ENCODE measurements around the gene PPP1R12B.
A peak's percentile ranks its signal among the peaks of the same experiment; 100 is the strongest.
"Not testable (repeated sequence)": the region's sequence is repeated elsewhere in the genome, so short reads cannot be mapped to it uniquely, and the experiment has no call there.

The PPP1R12B gene

GRCh38 chr1:202483362-202483761 is 134.9 kb downstream of the PPP1R12B start:
- not testable (repeated sequence) for DNase-seq (ENCODE audit: low read depth)

DNA sequence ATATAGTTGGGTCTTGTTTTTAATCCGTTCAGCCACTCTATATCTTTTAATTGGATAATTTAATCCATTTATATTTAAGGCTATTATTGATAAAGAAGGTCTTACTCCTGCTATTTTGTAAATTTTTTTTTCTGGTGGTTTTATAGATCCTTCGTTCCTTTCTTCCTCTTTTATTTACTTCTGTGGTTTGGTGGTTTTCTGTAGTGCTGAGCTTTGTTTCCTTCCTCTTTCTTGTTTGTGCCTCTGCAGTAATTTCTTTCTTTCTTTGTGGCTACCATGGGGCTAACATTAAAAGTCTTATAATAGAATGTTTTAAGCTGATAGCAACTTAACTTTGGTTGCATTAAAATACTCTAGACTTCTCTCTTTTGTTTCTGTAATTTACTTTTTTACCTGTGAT is 135.5 kb downstream of the PPP1R12B start:
- DNase-seq (ENCODE audit: low read depth) = not testable (repeated sequence)

GRCh38 chr1:202484820-202485219 is 136.3 kb downstream of the PPP1R12B start:
- DNase-seq (ENCODE audit: low read depth) = not testable (repeated sequence)

DNA sequence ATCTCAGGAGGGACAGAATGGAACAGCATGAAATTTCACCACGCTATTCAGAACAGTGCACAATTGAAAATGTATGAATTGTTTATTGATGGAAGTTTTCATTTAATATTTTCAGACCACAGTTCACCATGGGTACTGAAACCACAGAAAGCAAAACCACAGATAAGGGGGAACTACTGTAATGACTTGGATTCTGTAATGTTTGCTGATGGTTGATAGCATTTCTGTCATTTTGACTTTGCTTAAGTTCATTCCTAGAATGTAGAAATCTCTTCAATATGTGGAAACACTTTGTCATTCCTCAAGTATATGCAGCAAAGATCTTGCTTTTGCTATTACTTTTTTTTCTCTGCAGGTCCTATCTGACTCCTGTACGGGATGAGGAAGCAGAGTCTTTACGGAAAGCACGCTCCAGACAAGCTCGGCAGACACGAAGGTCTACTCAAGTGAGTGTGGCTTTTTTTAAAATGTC is 139.7 kb downstream of the PPP1R12B start:
- DNase-seq (ENCODE audit: low read depth) = not testable (repeated sequence)

DNA sequence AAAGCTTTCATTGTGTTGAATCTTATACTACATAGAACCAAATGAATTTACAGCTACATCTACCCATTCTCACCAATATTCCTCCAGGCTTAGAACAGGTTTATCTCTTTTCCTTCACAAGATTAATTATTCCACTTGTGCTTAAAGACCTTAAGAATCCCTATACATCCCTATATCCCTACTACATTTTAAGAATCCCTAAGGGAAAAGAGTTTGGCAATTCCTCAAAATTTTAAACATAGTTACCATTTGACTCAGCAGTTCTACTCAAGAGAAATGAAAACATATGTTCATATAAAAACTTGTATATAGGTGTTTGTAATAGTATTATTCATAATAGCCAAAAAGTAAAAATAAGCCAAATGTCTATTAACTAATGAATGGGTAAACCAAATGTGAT is 140.6 kb downstream of the PPP1R12B start:
- peak; percentile 61 for DNase-seq (ENCODE audit: low read depth)

DNA sequence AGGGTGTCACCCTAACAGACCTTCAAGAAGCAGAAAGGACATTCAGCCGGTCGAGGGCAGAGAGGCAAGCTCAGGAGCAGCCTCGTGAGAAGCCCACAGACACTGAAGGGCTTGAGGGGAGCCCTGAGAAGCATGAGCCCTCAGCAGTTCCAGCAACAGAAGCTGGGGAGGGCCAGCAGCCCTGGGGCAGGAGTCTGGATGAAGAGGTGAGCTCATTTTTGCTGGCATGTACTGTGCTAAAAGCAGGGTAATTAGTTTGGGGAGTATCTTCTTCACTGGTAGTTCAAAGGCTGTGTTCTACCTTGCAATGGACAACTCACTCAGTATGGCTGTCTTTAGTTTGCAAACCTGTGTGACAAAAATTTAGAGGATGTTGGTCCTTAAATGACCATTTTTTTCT is 144.6 kb downstream of the PPP1R12B start:
- not testable (repeated sequence) for DNase-seq (ENCODE audit: low read depth)

GRCh38 chr1:202498542-202498941 is 150.0 kb downstream of the PPP1R12B start:
- DNase-seq (ENCODE audit: low read depth) = no peak

DNA sequence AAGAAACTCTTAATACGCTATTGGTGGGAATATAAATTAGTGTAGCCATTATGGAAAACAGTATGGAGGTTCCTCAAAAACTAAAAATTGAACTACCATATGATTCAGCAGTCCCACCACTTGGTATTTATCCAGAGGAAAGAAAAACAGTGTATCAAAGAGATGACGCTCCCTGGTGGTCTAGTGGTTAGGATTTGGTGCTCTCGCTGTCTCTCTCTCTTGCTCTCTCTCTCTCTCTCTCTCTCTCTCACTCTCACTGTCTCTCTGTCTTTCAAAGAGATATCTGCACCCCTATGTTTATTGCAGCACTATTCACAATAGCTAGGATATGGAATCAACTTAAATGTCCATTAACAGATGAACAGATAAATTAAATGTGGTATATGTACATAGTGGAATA is 151.5 kb downstream of the PPP1R12B start:
- not testable (repeated sequence) for DNase-seq (ENCODE audit: low read depth)

DNA sequence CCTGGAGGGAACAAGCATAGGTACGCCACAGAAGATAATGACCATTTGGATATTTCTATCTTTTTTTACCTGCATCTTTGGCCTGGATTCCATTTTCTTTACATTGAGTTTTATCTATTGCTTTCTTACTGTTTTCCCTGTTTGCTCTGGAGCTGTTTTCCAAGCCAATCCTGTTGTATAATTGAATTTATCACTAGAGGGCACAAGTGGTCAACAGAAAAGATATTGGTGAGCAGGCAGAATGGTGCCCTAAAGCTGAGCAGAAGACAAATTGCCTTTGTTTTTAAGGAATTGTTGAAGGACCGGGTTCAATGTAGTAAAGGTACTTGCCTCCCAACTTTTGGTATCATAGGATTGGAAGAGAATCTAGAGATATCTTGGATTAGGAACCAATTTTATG is 152.8 kb downstream of the PPP1R12B start:
- peak; percentile 9 for DNase-seq (ENCODE audit: low read depth)

DNA sequence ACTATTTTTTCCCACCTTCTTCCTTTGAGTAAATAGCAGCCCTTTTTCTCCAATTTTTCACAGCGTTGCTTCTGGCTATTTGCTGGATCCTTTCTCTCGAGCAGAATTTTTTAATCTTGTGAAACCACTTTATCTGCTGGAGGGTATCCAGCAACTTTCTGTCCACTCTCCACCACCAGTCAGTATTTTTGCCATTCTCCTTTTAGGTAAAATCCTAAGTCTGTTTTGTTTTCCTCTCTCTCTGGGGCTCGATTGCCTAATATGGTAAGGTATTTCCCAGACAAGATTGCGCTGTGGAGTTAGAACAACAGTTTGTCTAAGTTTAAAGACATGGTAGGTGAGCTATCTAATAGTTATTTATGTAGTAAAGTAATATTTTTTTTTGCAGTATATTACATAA is 156.9 kb downstream of the PPP1R12B start:
- DNase-seq (ENCODE audit: low read depth) = peak; percentile 29

- DNase-seq (ENCODE audit: low read depth) = not testable (repeated sequence)
These were observed 157.5 kb downstream of the PPP1R12B start for GRCh38 chr1:202505880-202506575.

GRCh38 chr1:202508863-202509262 is 160.4 kb downstream of the PPP1R12B start:
- not testable (repeated sequence) for DNase-seq (ENCODE audit: low read depth)

DNA sequence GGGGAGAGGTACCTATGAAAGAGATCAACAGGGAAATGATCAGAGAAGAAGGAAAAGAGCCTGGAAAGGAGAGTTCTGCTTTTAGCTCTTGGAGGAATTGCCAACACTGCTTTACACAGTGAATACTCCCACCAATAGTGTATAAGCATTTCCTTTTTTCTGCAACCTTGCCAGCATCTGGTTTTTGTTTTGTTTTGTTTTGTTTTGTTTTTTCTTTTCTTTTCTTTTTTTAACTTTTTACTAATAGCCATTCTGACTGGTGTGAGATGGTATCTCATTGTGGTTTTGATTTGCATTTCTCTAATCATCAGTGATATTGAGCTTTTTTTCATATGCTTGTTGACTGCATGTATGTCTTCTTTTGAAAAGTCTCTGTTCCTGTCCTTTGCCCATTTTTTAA is 165.4 kb downstream of the PPP1R12B start:
- not testable (repeated sequence) for DNase-seq (ENCODE audit: low read depth)

- no peak for DNase-seq (ENCODE audit: low read depth)
These were observed 168.0 kb downstream of the PPP1R12B start for GRCh38 chr1:202516434-202516877.

DNA sequence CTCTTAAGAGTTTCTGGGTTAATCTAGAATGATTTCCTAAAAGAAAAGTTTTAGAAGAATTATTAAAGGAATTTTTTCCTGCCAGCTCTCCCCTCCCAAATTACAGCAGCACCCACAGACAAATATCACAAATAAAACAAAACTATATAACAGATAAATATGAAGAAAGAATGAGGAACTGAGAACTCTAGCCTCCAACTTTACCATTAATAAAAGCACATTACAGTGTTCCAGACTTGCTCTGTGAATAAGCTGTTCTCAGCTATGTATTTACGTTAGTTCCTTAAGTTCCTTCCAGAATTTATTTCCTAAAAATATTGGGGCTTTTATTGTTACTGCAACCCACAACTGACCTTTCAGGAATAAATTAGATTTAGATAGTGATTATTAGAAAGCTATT is 168.6 kb downstream of the PPP1R12B start:
- not testable (repeated sequence) for DNase-seq (ENCODE audit: low read depth)

- DNase-seq (ENCODE audit: low read depth) = not testable (repeated sequence)
These were observed 169.7 kb downstream of the PPP1R12B start for GRCh38 chr1:202518180-202518579.

DNA sequence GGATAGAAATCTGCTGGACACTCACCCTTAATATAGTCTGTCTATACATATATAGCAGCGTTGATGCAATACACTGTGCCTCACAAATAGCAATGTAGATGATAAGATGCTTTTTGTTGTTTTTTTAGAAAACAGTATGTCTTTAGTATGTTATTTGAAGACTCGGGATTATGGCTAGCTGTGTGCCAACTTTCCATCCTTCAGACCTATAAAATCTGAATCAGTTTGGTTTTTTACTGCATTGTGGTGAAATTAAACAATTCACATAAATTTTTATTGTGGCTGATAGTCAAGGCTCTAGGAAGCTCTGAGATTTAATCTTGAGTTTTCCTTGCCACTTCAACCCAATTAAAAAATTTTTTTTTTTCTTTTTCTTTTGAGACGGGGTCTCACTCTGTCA is 170.4 kb downstream of the PPP1R12B start:
- not testable (repeated sequence) for DNase-seq (ENCODE audit: low read depth)

DNA sequence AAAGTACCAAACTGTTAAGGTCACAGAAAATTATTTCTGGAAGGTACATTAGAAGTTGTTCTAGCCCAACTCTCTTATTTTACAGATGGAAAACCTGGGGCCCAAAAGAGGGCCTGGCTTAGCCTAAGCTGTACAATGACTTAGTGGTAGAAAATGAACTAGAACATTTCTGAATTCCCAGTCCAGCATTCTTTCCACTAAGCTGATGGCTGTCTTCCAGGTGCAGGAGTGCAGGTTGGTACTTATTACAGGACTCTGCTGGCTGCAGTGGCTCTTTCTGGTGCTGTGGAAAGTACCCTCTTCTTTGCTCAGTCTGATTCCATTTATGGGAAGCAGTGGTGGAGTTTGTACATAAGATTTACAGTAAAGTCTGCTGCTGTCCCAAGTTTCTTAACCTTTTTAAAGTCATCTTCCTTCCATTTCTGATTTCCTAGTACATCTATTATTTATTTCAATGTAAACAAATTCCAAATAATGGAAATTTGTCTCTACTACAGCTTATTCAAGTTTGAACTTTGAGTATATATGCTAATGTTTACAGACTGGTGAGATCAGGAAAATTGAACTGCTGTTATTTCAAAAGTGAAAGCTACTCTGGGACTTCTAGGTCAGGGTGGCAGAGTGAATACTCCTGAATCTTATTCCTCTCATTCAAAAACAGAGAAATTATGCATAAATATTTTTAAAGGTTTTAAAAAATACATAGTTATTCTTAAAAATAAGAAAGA is 171.8 kb downstream of the PPP1R12B start:
- not testable (repeated sequence) for DNase-seq (ENCODE audit: low read depth)

GRCh38 chr1:202520857-202521216 is 172.3 kb downstream of the PPP1R12B start:
- DNase-seq (ENCODE audit: low read depth) = not testable (repeated sequence)

DNA sequence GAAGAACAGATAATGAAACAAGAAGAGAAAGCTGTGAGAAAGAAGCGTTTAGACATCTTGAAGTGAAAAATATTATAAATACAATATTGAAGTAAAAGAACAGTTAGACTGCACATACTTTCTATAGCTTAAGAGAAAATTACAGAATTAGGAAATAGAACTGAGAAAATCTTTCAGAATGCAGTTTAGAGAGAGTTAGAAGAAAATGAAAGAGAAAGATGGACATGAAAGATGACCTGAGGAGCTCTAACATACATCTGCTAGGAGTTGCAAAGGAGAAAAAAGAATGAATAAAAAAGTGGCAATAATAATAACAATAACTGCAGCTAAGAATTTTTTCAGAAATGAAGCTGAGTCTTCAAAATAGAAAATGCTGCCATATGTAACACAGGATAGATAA is 173.0 kb downstream of the PPP1R12B start:
- DNase-seq (ENCODE audit: low read depth) = not testable (repeated sequence)

GRCh38 chr1:202521886-202522285 is 173.4 kb downstream of the PPP1R12B start:
- DNase-seq (ENCODE audit: low read depth) = no peak

GRCh38 chr1:202526056-202526455 is 177.6 kb downstream of the PPP1R12B start:
- not testable (repeated sequence) for DNase-seq (ENCODE audit: low read depth)

DNA sequence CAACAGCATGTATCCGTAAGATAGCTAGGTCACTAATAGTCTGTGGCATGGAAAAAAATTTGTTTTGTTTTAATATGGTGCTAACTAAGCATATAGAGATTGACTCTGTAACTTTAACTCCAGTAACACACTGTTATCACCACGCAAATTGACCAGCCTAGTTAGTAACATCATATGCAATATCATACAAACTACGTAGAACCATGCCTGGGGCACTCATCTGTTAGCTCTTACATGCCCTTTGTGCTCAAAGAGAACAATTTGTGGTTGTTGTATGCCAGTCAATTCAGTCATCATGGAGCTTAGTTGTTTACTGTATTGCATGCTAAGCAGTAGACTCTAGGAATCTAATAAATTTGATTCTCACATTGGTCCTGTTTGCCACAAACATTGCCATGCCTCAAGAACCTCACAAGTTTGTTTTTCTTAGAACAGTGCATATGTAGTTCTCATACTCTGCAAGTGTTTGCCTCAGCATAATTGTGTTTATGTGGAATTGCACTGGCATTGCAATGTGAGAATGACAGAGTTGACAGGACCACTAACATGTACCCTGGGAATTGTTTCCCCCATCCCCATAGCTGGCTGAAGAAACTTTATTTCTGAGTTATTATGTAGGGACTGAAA is 179.7 kb downstream of the PPP1R12B start:
- DNase-seq (ENCODE audit: low read depth) = not testable (repeated sequence)
